Measurements from ENCODE around the gene TLR9. TPM values are rescaled to one million over a fixed set of nuclear protein-coding genes. Genes with fewer than 3 reads are reported as not detected.

Gene TLR9
- polyA plus RNA-seq, 1 of the 3 experiments (the other 2 are of a cell fraction): 0.12 TPM

DNA sequence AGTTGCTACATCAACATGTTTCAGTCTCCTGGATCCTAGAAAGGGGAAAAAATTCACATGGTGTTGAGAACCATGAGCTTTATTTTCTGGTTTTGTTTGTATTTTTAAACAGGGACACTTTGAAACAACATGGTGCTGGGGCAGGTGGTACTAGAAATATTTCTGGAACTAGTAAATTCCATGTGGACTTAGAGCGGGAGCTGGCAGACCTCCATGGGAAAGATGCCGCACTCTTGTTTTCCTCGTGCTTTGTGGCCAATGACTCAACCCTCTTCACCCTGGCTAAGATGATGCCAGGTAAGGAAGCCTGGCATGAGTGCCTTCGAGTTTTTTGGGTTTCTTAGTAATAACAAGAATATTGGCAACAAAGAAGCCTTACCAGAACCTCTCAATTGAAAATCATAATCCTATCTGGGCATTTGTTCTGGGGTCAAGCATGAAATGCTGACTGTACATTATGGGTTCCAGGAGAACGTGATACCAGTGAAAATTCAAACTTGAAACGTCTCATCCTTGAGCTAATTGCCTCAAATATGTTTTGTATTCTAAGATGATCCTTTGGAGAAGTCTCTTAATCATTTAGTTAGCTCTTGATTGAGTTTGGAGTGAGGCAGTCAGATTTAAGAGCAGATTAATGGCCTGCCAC, 19.6 kb downstream of the TLR9 start:
- Histone ChIP-seq H3K36me3 (replicated peaks in 1 of 2; ENCODE audit: control insufficient read depth in 1 of 2, insufficient read depth in 2 of 2, low read length in 1 of 2) (peaks cover 82 to 88% of the 10 kb centered on the region in 2 experiments), H3F3A (replicated peaks; ENCODE audit: insufficient read depth) (no peaks in the 10 kb centered on the region), H3K9me2 (no peaks in the 10 kb centered on the region), H3K27me3 (ENCODE audit: insufficient read depth) (no peaks in the 10 kb centered on the region), H2AFZ (ENCODE audit: low read depth) (no peak overlapping the region), H3K4me2 (no peak overlapping the region), H3K4me3 (ENCODE audit: low read depth in 2 of 2, low read length in 1 of 2) (no peak overlapping the region), H3K9me3 (no peaks in the 10 kb centered on the region), H4K20me1 (ENCODE audit: insufficient read depth) (no peaks in the 10 kb centered on the region), H3K4me1 (ENCODE audit: control insufficient read depth in 1 of 2, insufficient read depth in 2 of 2, low read depth in 1 of 2, low read length in 1 of 2) (no peaks in the 10 kb centered on the region), H3K79me2 (ENCODE audit: insufficient read depth) (peaks cover 6% of the 10 kb centered on the region), H3K9ac (no peak overlapping the region), H3K27ac (ENCODE audit: low read depth in 2 of 2, low read length in 1 of 2) (no peak overlapping the region)
- DNase-seq: no peak
- ChIA-PET CTCF (interaction anchor here (1.2 to 4.2 kb wide), 3 partner anchors 15 to 69 kb away, joined by 3 to 23 read pairs (median 3); no protein-coding TSS in a partner anchor), POLR2A (no interaction called here)
- TF ChIP-seq ELF1 (IDR thresholded peaks at IDR 0.05) (no peak), TCF12 (IDR thresholded peaks at IDR 0.05) (no peak), POLR2AphosphoS5 (IDR thresholded peaks at IDR 0.05; ENCODE audit: low read depth, low read length) (no peak), GABPA (IDR thresholded peaks at IDR 0.05; ENCODE audit: low read depth) (no peak), SMC3 (IDR thresholded peaks at IDR 0.05; ENCODE audit: low read depth, low read length) (no peak), GATA2 (CRISPR knock-in tag; IDR thresholded peaks at IDR 0.05) (no peak), MEF2A (IDR thresholded peaks at IDR 0.05; ENCODE audit: borderline replicate concordance, low read depth) (no peak), FOXM1 (IDR thresholded peaks at IDR 0.05; ENCODE audit: low read depth) (no peak), EP300 (IDR thresholded peaks at IDR 0.05; ENCODE audit: borderline replicate concordance in 1 of 2, low read depth in 1 of 2, low read length in 1 of 2) (no peak), NFIC (IDR thresholded peaks at IDR 0.05; ENCODE audit: borderline replicate concordance) (no peak), RFX5 (IDR thresholded peaks at IDR 0.05; ENCODE audit: low read length) (no peak), RXRA (IDR thresholded peaks at IDR 0.05; ENCODE audit: borderline replicate concordance, low read depth) (no peak), FOSL2 (IDR thresholded peaks at IDR 0.05; ENCODE audit: borderline replicate concordance, low read depth) (no peak), TAF1 (IDR thresholded peaks at IDR 0.05; ENCODE audit: borderline replicate concordance, low read depth, low read length) (no peak), MXI1 (IDR thresholded peaks at IDR 0.05; ENCODE audit: low read depth, low read length) (no peak)
- TF ChIP-seq, protein P1, sequence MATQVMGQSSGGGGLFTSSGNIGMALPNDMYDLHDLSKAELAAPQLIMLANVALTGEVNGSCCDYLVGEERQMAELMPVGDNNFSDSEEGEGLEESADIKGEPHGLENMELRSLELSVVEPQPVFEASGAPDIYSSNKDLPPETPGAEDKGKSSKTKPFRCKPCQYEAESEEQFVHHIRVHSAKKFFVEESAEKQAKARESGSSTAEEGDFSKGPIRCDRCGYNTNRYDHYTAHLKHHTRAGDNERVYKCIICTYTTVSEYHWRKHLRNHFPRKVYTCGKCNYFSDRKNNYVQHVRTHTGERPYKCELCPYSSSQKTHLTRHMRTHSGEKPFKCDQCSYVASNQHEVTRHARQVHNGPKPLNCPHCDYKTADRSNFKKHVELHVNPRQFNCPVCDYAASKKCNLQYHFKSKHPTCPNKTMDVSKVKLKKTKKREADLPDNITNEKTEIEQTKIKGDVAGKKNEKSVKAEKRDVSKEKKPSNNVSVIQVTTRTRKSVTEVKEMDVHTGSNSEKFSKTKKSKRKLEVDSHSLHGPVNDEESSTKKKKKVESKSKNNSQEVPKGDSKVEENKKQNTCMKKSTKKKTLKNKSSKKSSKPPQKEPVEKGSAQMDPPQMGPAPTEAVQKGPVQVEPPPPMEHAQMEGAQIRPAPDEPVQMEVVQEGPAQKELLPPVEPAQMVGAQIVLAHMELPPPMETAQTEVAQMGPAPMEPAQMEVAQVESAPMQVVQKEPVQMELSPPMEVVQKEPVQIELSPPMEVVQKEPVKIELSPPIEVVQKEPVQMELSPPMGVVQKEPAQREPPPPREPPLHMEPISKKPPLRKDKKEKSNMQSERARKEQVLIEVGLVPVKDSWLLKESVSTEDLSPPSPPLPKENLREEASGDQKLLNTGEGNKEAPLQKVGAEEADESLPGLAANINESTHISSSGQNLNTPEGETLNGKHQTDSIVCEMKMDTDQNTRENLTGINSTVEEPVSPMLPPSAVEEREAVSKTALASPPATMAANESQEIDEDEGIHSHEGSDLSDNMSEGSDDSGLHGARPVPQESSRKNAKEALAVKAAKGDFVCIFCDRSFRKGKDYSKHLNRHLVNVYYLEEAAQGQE (IDR thresholded peaks at IDR 0.05; ENCODE audit: low read depth, low read length): no peak
- TF ChIP-seq, protein P2, sequence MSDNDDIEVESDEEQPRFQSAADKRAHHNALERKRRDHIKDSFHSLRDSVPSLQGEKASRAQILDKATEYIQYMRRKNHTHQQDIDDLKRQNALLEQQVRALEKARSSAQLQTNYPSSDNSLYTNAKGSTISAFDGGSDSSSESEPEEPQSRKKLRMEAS (IDR thresholded peaks at IDR 0.05; ENCODE audit: low read depth): no peak
- 85% methylated on average over 6 of the region's 6 CpGs for WGBS (ENCODE audit: low lambda C conversion rate)
